Raji (cell line): ENCODE data around the gene FAM180A.

Source experiments
- POLR2A ChIP-seq: IDR thresholded peaks from 2 replicates; pipeline ENCODE4 v1.6.1; 2011; ENCODE audit warnings: low read depth, low read length, control low read depth; ENCODE audit not compliant: insufficient read depth

Gene FAM180A

DNA sequence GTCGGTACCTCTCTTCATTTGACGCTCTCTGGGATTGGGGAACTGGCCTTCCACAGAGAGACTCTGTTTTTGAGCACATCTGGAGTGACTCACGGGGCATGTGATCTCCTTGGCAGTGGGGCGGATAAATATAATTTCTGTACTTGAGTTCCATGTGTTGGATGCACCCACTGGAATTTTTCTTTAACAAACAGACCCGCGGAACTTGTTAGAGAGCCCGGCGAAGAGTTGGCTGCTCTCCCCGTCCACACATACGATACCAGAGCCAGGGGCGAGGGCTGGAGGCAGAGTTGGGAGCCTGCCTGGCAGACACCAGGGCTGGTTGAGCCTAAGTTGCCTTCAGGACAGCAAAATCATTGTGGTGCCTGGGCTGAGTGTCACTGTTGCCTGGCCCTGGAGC, at the start of gene FAM180A:
Gene FAM180A, minus strand, starts transcription at position 44 of the 400 bp plus-strand sequence. CDS start 233 bp downstream, outside the sequence.
- TF ChIP-seq POLR2A, result no peak

DNA sequence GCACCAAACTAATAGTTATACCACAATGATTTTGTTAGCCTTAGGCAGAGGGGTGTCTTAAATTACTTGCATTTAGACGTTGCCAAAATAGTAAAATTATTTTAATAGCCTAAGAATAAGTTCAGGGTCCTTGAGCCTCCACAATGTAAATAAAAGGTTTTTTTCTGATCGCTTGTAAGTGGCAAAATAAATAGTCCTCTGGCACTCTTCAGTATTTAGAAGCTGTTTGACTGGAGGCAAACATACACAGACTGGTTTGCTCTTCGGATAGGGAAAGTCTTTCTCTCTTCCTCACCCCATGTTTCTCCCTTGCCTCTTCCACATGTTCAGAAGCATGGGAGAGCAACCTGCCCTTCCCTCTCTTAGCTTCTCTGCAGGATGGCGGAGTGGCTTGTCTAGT, 49.5 kb upstream of the FAM180A start:
- TF ChIP-seq POLR2A, result no peak

DNA sequence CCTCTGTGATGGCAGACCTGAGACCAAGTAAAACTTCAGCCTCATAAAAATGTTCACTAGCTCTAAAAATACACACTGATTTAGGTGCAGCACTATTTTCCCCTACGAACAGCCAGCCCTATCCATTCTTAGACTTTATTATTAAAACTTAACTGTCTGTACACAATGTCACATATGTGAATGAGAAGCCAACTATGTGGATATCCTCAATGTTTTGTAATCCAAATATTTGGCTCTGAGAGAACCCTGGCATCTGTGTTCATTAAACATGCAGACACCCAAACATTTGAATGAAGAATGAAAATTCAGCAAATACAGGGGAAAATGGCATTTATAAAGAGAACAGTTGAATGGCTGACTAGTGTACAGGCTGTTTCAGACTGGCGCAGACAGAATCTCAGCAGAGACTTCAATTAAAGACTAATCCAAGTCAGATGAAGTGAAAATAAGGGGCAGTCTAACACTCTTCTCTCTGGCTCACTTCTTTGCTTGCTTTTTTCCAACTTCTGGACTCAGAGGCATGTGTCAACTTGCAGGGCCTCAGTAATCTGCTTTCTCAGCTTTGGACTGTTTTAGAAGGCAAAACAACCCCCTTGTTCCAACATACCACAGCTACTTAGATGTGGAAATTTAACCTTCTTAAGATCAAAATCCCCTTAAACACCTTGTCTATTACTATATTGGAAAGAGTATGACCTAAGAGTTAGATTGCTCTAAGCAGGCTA, 47.4 kb upstream of the FAM180A start:
- TF ChIP-seq POLR2A, result no peak

DNA sequence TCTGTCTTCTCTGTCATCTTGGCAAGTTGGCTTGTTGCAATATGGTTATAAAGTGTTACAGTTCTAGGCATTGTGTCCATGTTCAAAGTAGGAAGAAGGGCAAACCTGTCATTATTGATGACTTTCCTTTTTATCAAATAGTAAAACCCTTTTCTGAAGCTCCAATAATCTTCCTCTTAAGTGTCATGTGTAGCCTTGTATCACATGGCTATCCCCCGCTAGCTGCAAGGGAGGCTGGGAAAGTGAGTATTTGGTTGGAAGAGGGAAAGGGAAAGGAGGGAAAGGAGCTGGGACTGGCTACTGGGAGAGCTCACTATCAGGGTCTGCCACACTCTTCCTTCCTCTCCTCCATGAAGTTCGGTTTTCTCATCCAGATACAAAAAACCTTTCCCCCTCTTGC, 45.2 kb upstream of the FAM180A start:
- TF ChIP-seq POLR2A, result no peak

DNA sequence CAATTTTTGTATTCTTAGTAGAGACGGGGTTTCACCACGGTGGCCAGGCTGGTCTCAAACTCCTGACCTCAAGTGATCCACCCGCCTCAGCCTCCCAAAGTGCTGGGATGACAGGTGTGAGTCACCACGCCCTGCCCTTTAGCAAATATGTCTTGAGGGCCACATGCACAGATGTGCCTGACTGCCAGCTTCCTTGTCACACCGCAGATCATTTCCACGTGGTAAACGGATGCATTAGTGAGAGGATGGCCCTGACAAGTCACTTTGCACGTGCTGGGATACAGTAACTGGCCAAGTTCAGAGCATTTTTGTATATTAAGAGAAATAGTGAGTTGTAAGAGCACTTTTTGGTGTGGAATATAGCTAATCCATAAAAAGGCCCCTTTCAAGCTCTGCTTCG, 44.3 kb upstream of the FAM180A start:
- no peak for TF ChIP-seq POLR2A

DNA sequence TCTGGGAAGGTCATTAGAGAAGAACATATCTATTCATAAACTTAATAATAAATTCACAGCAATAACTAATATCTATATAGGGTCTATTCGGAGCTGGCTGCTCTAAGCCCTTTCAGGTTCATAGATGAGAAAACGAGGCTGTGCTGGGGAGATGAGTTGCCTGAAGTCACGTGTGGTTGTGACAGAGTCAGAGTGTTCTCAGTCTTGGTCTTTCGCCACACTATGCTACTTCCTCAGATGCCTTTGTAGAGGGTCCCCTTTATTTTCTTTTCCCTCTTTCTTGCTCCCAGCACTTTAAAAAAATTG, 43.7 kb upstream of the FAM180A start:
- TF ChIP-seq POLR2A, result no peak

DNA sequence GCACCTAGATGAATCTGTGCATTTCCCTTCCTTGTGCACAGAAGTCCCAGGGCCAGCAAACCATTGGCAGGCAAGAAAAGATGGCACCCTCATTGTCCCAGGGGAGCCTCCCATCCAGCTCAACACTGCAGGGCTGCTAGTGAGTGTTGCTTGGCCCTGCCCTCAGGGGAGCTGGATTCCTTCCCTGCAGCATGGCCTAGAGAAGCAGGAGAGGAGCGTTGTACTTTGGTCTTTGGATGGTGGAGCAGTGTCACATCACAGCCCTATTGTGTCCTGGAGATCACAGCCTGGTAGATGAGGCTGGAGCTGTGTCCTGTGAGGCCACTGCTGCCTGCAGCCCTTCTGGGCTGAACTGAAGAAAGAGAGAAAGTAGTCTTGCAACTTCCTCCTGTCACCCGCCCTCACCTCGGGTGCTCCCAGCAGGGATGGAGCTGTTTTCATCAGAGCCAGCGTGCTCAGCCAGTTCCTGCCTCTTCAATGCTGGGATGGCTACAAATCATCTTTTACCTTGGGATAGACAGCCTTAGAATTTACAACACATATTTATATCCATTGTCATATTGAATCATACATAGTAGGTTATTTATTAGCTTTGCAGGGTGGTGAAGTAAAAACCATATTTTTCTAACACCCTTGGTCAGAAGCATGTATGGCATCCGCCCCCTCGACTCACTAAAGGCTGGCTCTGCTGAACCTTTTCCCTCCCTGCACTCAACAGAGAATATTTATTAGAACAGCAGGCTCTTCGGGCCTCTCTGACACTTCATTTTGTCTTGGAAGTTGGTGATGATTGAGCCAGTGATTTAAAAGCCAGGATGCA, 43.1 kb upstream of the FAM180A start:
- no peak for TF ChIP-seq POLR2A

DNA sequence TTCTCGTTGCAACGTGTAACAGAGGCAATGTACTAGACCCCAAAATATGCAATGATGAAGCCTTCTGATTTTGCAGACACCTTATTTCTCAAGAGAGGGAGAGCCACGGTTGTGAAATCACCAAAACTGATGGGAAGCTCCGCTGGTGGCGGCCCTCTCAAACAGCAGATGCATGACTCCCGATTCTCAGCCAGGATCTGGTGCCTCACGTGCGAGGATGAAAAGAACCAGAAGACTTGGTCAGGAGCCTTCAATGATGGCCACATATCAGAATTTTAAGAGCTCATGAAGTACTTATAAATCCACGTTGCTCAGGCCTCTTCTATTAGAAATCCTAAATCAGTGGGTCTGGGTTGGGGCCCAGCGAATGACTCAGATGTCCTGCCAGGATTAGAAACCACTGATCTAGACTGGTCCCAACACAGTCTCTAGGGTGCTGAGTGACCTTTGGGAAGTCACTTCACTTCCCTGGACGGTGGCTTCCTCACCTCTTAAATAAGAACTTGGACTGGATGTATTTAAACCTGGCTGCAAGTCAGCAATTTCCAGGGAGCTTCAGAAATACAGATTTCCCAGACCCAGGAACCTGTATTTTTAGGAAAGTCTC, 41.9 kb upstream of the FAM180A start:
- TF ChIP-seq POLR2A, result no peak

DNA sequence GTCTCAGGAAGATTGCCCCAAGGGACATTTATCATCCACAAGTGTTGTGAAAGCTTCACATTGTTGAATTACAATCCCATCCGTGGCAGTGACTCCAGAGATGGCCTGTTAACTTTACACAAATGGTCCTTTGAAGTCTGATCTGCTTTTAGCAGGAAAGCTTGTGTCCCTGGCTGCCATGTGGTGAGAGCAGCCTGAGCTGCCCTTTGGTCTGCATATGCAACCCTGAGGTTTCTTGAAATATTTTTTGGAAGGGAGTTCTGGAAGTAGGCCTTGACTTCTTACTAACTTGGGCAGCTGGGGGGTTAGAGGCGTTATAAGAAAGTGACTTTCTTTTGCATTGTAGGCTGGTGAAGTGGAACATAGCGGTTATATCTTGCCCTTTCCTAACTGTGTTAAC, 41.3 kb upstream of the FAM180A start:
- TF ChIP-seq POLR2A, result no peak

DNA sequence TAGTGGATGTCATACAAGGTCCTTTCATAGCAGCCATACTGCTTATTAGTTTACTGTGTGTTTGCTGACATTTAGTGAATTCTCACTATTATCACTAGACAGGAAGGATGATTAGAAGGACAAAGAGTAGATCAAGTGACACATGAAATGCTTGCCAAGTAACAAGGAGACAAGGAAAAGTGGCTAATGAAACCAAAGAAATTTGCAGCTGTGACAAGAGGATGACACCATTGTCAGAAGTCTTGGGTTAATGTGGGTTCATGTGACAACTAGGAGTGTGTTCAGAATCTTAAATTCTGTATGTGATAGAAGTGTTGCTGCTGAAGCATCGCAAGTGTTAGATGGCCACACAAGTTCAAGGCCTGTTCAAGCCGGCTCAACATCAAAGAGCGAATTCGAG, 40.8 kb upstream of the FAM180A start:
- no peak for TF ChIP-seq POLR2A

DNA sequence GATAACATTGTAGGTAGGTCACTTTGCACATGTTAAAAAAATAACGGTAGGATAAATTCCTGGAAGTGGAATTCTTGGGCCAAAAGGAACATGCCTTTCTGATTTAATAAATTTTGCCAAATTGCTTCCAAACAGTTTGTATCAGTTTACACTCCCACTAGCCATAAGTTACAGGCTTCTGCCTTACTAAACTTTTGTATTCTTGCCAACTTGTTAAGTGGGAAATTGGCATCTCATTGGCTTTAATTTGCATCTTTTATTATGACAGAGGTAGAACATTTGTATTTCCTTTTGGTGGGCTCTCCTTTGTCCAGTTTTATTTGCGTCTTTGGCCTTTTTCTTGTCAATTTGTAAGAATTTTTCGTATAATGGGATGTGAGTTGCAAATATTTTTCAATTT, 38.3 kb upstream of the FAM180A start:
- TF ChIP-seq POLR2A, result no peak

DNA sequence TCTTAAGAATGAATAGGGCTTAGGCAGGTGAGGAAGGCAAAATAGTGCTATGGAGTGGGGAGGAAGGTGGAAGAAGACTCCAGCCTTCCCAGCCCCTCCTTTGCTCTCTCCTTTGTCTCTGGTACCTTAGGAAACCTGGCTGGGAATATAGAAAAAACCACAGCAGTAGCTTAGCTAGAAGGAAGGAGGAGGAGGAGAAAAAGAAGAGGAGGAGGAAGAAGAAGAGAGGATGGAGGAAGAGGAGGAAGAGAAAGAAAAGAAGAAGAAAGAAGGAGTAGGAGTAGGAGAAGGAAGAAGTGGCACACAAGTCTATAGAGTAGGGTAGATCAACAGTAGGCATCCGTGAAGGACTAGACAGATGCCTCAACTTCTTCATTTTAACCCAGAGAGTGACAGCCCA, 36.5 kb upstream of the FAM180A start:
- no peak for TF ChIP-seq POLR2A

DNA sequence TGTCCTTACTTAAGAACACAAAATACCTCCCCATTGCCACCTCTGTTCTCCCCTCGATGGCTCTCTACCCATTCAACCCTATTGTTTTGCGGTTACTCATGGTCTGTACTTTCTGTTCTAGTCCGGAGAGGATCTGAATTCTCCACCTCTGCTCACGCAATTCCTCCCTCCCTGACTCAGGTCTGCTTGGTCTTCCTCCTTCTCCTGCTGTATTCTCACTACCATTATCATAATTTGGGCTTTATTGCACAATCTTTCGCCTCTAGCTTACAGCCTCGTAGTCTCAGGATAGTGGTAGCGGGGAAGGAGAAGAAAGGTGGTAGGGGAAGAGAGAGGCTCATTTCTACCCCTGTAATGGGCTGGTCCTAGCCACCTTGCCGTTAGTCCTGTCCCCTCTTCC, 35.4 kb upstream of the FAM180A start:
- TF ChIP-seq POLR2A, result no peak

DNA sequence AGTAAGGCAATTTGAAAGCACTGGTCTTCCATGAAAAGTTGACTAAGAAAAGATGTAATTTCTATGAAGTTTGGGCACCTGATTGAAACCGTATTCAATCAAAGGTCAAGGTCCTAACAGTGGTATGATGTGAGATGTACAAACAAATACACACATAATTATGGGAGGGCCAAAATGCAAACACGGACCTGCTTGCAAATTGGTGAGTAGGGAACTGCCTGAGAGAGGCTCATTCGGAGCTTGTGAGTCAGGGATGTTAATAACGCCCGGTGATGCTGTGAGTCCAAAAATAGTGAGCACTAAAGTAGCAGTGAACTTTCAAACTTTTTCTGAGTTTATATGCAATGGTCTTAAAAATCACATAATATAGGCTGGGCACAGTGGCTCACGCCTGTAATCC, 34.2 kb upstream of the FAM180A start:
- TF ChIP-seq POLR2A, result no peak

DNA sequence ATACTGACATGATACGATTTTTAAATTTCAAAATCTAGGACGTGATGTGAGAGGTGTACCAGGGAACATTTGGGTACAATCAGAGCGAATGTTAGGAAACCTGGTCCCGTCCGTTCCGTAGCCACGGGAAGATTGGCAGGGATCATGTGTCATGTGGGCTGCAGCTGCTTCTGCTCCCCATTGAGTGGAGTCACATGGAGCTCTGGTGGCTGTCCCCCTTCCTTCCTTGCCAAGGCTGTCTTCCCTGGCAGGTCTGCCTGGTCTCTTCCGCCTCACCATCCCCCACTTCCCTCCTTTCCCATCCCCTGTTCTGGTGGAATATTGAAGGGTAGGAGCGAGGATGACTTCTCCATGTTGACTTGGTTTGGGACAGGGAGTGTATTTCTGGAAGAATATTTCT, 33.8 kb upstream of the FAM180A start:
- TF ChIP-seq POLR2A, result no peak
